Vagina (tissue), 2 donors: Measurements from ENCODE around the gene PPP2R5C. TPM values are rescaled to one million over a fixed set of nuclear protein-coding genes. Genes with fewer than 3 reads are reported as not detected.
"Not testable (repeated sequence)": the region's sequence is repeated elsewhere in the genome, so short reads cannot be mapped to it uniquely, and the experiment has no call there.

Experiments used
- DNase-seq, 2 donors: peaks; one replicate each; pipeline ENCODE4 v3.0.0-alpha.2; 2017; ENCODE audit errors: extremely low spot score in 2 of 2
- H3K27ac ChIP-seq: fragments of 200-600 bp; sonication (generic); one replicate; pipeline ENCODE4 v1.5.1; 2019
- H3K27me3 ChIP-seq: fragments of 200-600 bp; sonication (generic); one replicate; pipeline ENCODE4 v1.5.1; 2019
- H3K36me3 ChIP-seq, 2 donors: fragments of 200-600 bp; sonication (generic); one replicate each; pipeline ENCODE4 v1.5.1; 2017 to 2019
- H3K4me1 ChIP-seq: fragments of 200-600 bp; sonication (generic); one replicate; pipeline ENCODE4 v1.5.1; 2019
- H3K4me3 ChIP-seq, 2 donors: fragments of 200-600 bp; sonication (generic); 1 replicate in 1 of 2; 2 replicates in 1 of 2; pipeline ENCODE4 v1.5.1; 2016 to 2019
- H3K9me3 ChIP-seq: fragments of 200-600 bp; sonication (generic); one replicate; pipeline ENCODE4 v1.5.1; 2019
- CTCF ChIP-seq, 3 experiments: fragments of 450-650 bp in 2 of 3; fragments of 200-600 bp in 1 of 3; sonication (generic) in 1 of 3; IDR thresholded peaks; one replicate each; pipeline ENCODE4 v1.5.1; 2017 to 2019; ENCODE audit warnings: antibody characterized with exemption in 3 of 3, mild to moderate bottlenecking in 2 of 3, moderate library complexity in 2 of 3
- POLR2A ChIP-seq, 2 donors: fragments of 450-650 bp; IDR thresholded peaks; one replicate each; pipeline ENCODE4 v1.6.1; 2017; ENCODE audit warnings: antibody characterized with exemption in 2 of 2, mild to moderate bottlenecking in 2 of 2, moderate library complexity in 2 of 2
- POLR2AphosphoS5 ChIP-seq, 2 donors: sonication (generic); formaldehyde crosslinking; IDR thresholded peaks; one replicate each; pipeline ENCODE4 v1.9.0; 2017; ENCODE audit warnings: antibody characterized with exemption in 2 of 2, mild to moderate bottlenecking in 2 of 2, low read depth in 1 of 2; ENCODE audit not compliant: insufficient read depth in 1 of 2
- intact Hi-C: fragments of 100-400 bp; cut with DNase I; formaldehyde crosslinking; loops from one replicate; pipeline ENCODE4 v1.15.1; 2023
- total RNA-seq: library from RNA; depleted of rRNA; stranded (reverse); fragments of >200 nt; gene quantifications from one replicate; pipeline ENCODE4 v1.2.3, GENCODE V29; 2016

The PPP2R5C gene
- total RNA-seq, 1 donor from 2014 or later = 88.1 TPM

- no peak overlapping the region for H3K27ac ChIP-seq
- no peak overlapping the region for H3K4me3 ChIP-seq
- H3K27me3 ChIP-seq = no peaks in the 10 kb centered on the region
- no peaks in the 10 kb centered on the region for H3K9me3 ChIP-seq
- H3K4me1 ChIP-seq = peaks cover 8% of the 10 kb centered on the region
- H3K36me3 ChIP-seq = no peaks in the 10 kb centered on the region
- intact Hi-C loops = no loop called here
- DNase-seq = peak in 1 of 2 donors; percentile 58
- no peak for TF ChIP-seq POLR2AphosphoS5 (IDR thresholded peaks at IDR 0.05; ENCODE audit: insufficient read depth in 1 of 2, low read depth in 1 of 2)
- no peak for TF ChIP-seq POLR2A (IDR thresholded peaks at IDR 0.05)
- no peak for TF ChIP-seq CTCF (IDR thresholded peaks at IDR 0.05)
Observed at GRCh38 chr14:101726295-101726953, 35.1 kb upstream of the PPP2R5C start.

GRCh38 chr14:101726954-101727302 lies 34.6 kb upstream of the PPP2R5C start:
- no peaks in the 10 kb centered on the region for H3K27me3 ChIP-seq
- no peaks in the 10 kb centered on the region for H3K9me3 ChIP-seq
- peak in 1 of 2 donors; percentile 72 for DNase-seq
- TF ChIP-seq POLR2AphosphoS5 (IDR thresholded peaks at IDR 0.05; ENCODE audit: insufficient read depth in 1 of 2, low read depth in 1 of 2) (no peak), CTCF (IDR thresholded peaks at IDR 0.05) (no peak), POLR2A (IDR thresholded peaks at IDR 0.05) (no peak)
- intact Hi-C loops = no loop called here
- peaks cover 13% of the 10 kb centered on the region for H3K4me1 ChIP-seq
- H3K4me3 ChIP-seq = no peak overlapping the region
- H3K27ac ChIP-seq = no peak overlapping the region
- no peaks in the 10 kb centered on the region for H3K36me3 ChIP-seq

- Histone ChIP-seq H3K36me3 (no peaks in the 10 kb centered on the region), H3K4me3 (no peak overlapping the region), H3K27ac (no peak overlapping the region), H3K4me1 (peaks cover 16% of the 10 kb centered on the region), H3K27me3 (no peaks in the 10 kb centered on the region), H3K9me3 (no peaks in the 10 kb centered on the region)
- intact Hi-C loops = no loop called here
- DNase-seq = peak in 1 of 2 donors; percentile 44
- TF ChIP-seq POLR2AphosphoS5 (IDR thresholded peaks at IDR 0.05; ENCODE audit: insufficient read depth in 1 of 2, low read depth in 1 of 2) (no peak), POLR2A (IDR thresholded peaks at IDR 0.05) (no peak), CTCF (IDR thresholded peaks at IDR 0.05) (no peak)
Observed at GRCh38 chr14:101727611-101728366, 33.7 kb upstream of the PPP2R5C start.

- H3K36me3 ChIP-seq = no peaks in the 10 kb centered on the region
- TF ChIP-seq POLR2A (IDR thresholded peaks at IDR 0.05) = no peak
- TF ChIP-seq CTCF (IDR thresholded peaks at IDR 0.05) = no peak
- no peak for TF ChIP-seq POLR2AphosphoS5 (IDR thresholded peaks at IDR 0.05; ENCODE audit: insufficient read depth in 1 of 2, low read depth in 1 of 2)
Observed at GRCh38 chr14:101728367-101728742, 33.2 kb upstream of the PPP2R5C start.

GRCh38 chr14:101729382-101729781 lies 32.1 kb upstream of the PPP2R5C start:
- intact Hi-C loops = no loop called here
- H3K9me3 ChIP-seq = no peaks in the 10 kb centered on the region
- no peak overlapping the region for H3K4me3 ChIP-seq
- DNase-seq = peak; percentile 62 to 84
- no peak overlapping the region for H3K27ac ChIP-seq
- H3K4me1 ChIP-seq = peaks cover 16% of the 10 kb centered on the region
- no peaks in the 10 kb centered on the region for H3K36me3 ChIP-seq
- TF ChIP-seq POLR2AphosphoS5 (IDR thresholded peaks at IDR 0.05; ENCODE audit: insufficient read depth in 1 of 2, low read depth in 1 of 2) (no peak), POLR2A (IDR thresholded peaks at IDR 0.05) (no peak), CTCF (IDR thresholded peaks at IDR 0.05) (no peak)
- no peaks in the 10 kb centered on the region for H3K27me3 ChIP-seq

More at GRCh38 chr14:101728367-101728742, 33.2 kb upstream of the PPP2R5C start:
- peaks cover 16% of the 10 kb centered on the region for H3K4me1 ChIP-seq
- intact Hi-C loops = no loop called here
- H3K9me3 ChIP-seq = no peaks in the 10 kb centered on the region
- H3K27me3 ChIP-seq = no peaks in the 10 kb centered on the region
- no peak overlapping the region for H3K27ac ChIP-seq
- DNase-seq = peak in 1 of 2 donors; percentile 44
- H3K4me3 ChIP-seq = no peak overlapping the region

- H3K27ac ChIP-seq, H3K4me3 ChIP-seq, H3K36me3 ChIP-seq, intact Hi-C loops, H3K9me3 ChIP-seq, H3K27me3 ChIP-seq: not testable (repeated sequence)
- peak in 1 of 2 donors; percentile 34 for DNase-seq
- H3K4me1 ChIP-seq = peaks cover 16% of the 10 kb centered on the region
Observed at GRCh38 chr14:101730157-101730556, 31.4 kb upstream of the PPP2R5C start.
